ENCODE results near the gene KNSTRN. TPM values are rescaled to one million over a fixed set of nuclear protein-coding genes. Genes with fewer than 3 reads are reported as not detected.

Gene KNSTRN
- total RNA-seq, 2 donors from 2014 or later, result 12.9 to 19.8 TPM

DNA sequence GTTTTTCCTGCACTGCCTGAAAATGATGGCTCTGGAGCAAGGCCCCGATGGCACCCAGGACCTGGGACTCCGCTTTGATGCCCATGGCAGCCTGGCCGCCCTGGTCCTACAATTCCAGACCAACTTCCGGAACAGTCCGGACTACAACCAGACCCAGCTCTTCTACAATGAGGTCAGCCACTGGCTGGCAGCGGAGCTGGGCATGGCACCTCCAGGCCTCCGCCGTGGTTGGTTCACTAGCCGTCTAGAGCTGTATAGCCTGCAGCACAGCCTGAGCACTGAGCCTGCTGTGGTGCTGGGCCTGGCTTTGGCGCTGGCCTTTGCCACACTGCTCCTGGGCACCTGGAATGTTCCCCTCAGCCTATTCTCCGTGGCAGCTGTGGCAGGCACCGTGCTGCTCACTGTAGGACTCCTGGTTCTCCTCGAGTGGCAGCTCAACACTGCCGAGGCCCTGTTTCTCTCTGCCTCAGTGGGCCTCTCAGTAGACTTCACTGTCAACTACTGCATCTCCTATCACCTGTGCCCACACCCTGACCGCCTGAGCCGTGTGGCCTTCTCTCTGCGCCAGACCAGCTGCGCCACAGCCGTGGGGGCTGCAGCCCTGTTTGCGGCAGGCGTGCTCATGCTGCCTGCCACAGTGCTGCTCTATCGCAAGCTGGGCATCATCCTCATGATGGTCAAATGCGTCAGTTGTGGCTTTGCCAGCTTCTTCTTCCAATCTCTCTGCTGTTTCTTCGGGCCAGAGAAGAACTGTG, 13.6 kb upstream of the KNSTRN start:
- H3K36me3 ChIP-seq, result no peaks in the 10 kb centered on the region
- no peak for DNase-seq (ENCODE audit: low spot score)
- TF ChIP-seq POLR2A (IDR thresholded peaks at IDR 0.05) (no peak), POLR2AphosphoS5 (IDR thresholded peaks at IDR 0.05) (no peak)
- TF ChIP-seq, protein P1, sequence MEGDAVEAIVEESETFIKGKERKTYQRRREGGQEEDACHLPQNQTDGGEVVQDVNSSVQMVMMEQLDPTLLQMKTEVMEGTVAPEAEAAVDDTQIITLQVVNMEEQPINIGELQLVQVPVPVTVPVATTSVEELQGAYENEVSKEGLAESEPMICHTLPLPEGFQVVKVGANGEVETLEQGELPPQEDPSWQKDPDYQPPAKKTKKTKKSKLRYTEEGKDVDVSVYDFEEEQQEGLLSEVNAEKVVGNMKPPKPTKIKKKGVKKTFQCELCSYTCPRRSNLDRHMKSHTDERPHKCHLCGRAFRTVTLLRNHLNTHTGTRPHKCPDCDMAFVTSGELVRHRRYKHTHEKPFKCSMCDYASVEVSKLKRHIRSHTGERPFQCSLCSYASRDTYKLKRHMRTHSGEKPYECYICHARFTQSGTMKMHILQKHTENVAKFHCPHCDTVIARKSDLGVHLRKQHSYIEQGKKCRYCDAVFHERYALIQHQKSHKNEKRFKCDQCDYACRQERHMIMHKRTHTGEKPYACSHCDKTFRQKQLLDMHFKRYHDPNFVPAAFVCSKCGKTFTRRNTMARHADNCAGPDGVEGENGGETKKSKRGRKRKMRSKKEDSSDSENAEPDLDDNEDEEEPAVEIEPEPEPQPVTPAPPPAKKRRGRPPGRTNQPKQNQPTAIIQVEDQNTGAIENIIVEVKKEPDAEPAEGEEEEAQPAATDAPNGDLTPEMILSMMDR (IDR thresholded peaks at IDR 0.05), result no peak
- no peak overlapping the region for H3K4me3 ChIP-seq
- intact Hi-C loops (cut with DNase I), result loop anchor here (10.0 kb wide), 1 partner anchor 84 kb away; the partner anchor contains the start of gene ANKRD63
- no peaks in the 10 kb centered on the region for H3K27me3 ChIP-seq (replicated peaks; ENCODE audit: insufficient read depth)
- WGBS, result 94% methylated on average over 24 of the region's 24 CpGs
- no peak overlapping the region for H3K27ac ChIP-seq
- peaks cover 5% of the 10 kb centered on the region for H3K4me1 ChIP-seq (replicated peaks)
- H3K9me3 ChIP-seq, result no peaks in the 10 kb centered on the region

DNA sequence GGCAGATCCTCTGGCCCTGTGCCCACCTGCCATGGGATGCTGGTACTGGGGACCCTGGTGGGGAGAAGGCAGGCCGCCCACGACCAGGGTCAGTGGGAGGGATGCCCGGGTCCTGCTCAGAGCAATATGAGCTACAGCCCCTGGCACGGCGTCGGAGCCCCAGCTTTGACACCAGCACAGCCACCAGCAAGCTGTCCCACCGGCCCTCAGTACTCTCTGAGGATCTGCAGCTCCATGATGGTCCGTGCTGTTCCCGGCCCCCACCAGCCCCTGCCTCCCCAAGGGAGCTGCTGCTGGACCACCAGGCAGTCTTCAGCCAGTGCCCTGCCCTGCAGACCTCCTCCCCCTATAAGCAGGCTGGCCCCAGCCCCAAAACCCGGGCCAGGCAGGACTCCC, 13.0 kb upstream of the KNSTRN start:
- Histone ChIP-seq H3K9me3 (no peaks in the 10 kb centered on the region), H3K36me3 (no peaks in the 10 kb centered on the region), H3K4me1 (replicated peaks) (peaks cover 5% of the 10 kb centered on the region), H3K27ac (no peak overlapping the region), H3K4me3 (no peak overlapping the region), H3K27me3 (replicated peaks; ENCODE audit: insufficient read depth) (no peaks in the 10 kb centered on the region)
- intact Hi-C loops (cut with DNase I), result loop anchor here (10.0 kb wide), 1 partner anchor 85 kb away; the partner anchor contains the start of gene ANKRD63
- TF ChIP-seq POLR2A (IDR thresholded peaks at IDR 0.05) (no peak), POLR2AphosphoS5 (IDR thresholded peaks at IDR 0.05) (no peak)
- TF ChIP-seq, protein P1 (IDR thresholded peaks at IDR 0.05), result no peak
- DNase-seq (ENCODE audit: low spot score), result no peak
- whole genome bisulfite sequencing, result 91% methylated on average over 10 of the region's 10 CpGs

DNA sequence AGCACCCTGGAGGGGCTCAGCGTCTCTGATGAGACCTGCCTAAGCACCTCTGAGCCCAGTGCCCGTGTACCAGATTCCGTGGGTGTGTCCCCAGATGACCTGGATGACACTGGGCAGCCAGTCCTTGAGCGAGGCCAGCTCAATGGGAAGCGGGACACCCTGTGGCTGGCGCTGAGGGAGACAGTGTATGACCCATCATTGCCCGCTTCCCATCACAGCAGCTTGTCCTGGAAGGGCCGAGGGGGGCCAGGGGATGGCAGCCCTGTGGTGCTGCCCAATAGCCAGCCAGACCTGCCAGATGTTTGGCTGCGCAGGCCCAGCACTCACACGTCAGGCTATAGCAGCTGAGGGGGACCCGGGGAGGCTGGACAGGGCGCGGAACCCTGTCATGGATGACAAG, 12.6 kb upstream of the KNSTRN start:
- Histone ChIP-seq H3K9me3 (no peaks in the 10 kb centered on the region), H3K27me3 (replicated peaks; ENCODE audit: insufficient read depth) (no peaks in the 10 kb centered on the region), H3K4me1 (replicated peaks) (peaks cover 5% of the 10 kb centered on the region), H3K4me3 (no peak overlapping the region), H3K36me3 (no peaks in the 10 kb centered on the region), H3K27ac (no peak overlapping the region)
- WGBS, result 93% methylated on average over 13 of the region's 13 CpGs
- no peak for DNase-seq (ENCODE audit: low spot score)
- intact Hi-C loops (cut with DNase I), result loop anchor here (10.0 kb wide), 1 partner anchor 85 kb away; the partner anchor contains the start of gene ANKRD63
- TF ChIP-seq POLR2AphosphoS5 (IDR thresholded peaks at IDR 0.05) (no peak), POLR2A (IDR thresholded peaks at IDR 0.05) (no peak)
- TF ChIP-seq, protein P1 (IDR thresholded peaks at IDR 0.05), result no peak

DNA sequence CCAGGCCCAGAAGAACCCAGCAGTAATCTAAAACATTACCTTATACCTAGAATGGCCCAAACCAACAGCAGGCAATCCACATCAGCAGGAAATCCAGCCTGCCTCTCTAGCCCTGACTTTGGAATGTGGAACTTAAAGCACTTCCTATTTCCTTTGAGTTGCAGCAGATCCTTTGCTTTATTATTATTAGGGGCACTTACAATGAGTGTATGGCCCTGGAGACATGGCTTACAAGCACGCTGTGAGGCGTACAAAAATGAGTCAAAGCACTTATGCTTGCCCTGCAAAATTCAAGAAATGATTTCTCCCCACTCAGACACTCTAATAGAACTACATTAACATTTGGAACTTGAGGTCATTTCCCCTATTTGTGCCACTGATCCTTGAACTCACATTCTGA, 9.5 kb upstream of the KNSTRN start:
- no peak overlapping the region for H3K4me3 ChIP-seq
- intact Hi-C loops (cut with DNase I), result no loop called here
- H3K36me3 ChIP-seq, result no peaks in the 10 kb centered on the region
- H3K4me1 ChIP-seq (replicated peaks), result peaks cover 2% of the 10 kb centered on the region
- no peak overlapping the region for H3K27ac ChIP-seq
- no peak for DNase-seq (ENCODE audit: low spot score)
- TF ChIP-seq POLR2A (IDR thresholded peaks at IDR 0.05) (no peak), POLR2AphosphoS5 (IDR thresholded peaks at IDR 0.05) (no peak)
- TF ChIP-seq, protein P1 (IDR thresholded peaks at IDR 0.05), result no peak
- no peaks in the 10 kb centered on the region for H3K9me3 ChIP-seq
- no peaks in the 10 kb centered on the region for H3K27me3 ChIP-seq (replicated peaks; ENCODE audit: insufficient read depth)
- WGBS, result 71% methylated on average over 2 of the region's 2 CpGs

DNA sequence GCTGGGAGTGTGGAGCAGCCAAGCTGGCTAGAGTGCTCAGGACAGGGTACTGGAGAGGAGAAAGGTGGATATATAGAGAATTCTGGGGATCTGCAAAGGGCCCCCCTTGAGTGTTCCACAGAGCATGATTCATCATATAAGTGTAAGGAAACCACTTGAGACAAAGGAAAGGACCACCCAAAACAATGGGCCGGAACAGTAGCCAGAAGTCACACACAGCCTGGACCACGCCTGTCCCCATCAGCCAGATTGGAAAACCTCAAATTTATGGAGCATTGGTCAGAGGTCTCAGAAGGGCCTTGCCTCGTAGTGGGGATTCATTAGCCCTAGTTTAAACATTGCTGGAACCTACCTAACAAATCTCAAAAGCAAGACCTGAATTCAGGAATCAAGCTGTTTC, 4.9 kb upstream of the KNSTRN start:
- no peak overlapping the region for H3K27ac ChIP-seq
- WGBS, result 67% methylated on average over 3 of the region's 3 CpGs
- no peaks in the 10 kb centered on the region for H3K4me1 ChIP-seq (replicated peaks)

More for the DNA sequence above, 4.9 kb upstream of the KNSTRN start:
- DNase-seq (ENCODE audit: low spot score), result no peak
- Histone ChIP-seq H3K4me3 (no peak overlapping the region), H3K36me3 (no peaks in the 10 kb centered on the region), H3K9me3 (no peaks in the 10 kb centered on the region), H3K27me3 (replicated peaks; ENCODE audit: insufficient read depth) (no peaks in the 10 kb centered on the region)
- intact Hi-C loops (cut with DNase I), result no loop called here
- TF ChIP-seq POLR2AphosphoS5 (IDR thresholded peaks at IDR 0.05) (no peak), POLR2A (IDR thresholded peaks at IDR 0.05) (no peak)
- TF ChIP-seq, protein P1 (IDR thresholded peaks at IDR 0.05), result no peak
